Transverse colon (tissue), 4 donors: ENCODE data around the gene KCNN3.

Source experiments
- CTCF ChIP-seq, 5 experiments: fragments of 200-600 bp in 3 of 5; fragments of 450-650 bp in 2 of 5; sonication (generic) in 3 of 5; IDR thresholded peaks; 1 replicate in 2 of 5; 2 replicates in 3 of 5; pipeline ENCODE4 v1.5.1; 2016 to 2017; ENCODE audit warnings: antibody characterized with exemption in 5 of 5, inconsistent platforms in 3 of 5, mild to moderate bottlenecking in 2 of 5, moderate library complexity in 1 of 5
- EP300 ChIP-seq: sonication (generic); formaldehyde crosslinking; IDR thresholded peaks from one replicate; pipeline ENCODE4 v1.6.1; 2017; ENCODE audit warnings: antibody characterized with exemption, low read depth
- POLR2A ChIP-seq: fragments of 450-650 bp; IDR thresholded peaks from one replicate; pipeline ENCODE4 v1.6.1; 2016; ENCODE audit warnings: antibody characterized with exemption, mild to moderate bottlenecking, moderate library complexity
- POLR2AphosphoS5 ChIP-seq, 3 donors: sonication (generic); formaldehyde crosslinking; IDR thresholded peaks; one replicate each; pipeline ENCODE4 v1.6.1; 2016; ENCODE audit warnings: antibody characterized with exemption in 3 of 3

- no peak for TF ChIP-seq CTCF (IDR thresholded peaks at IDR 0.05)
- TF ChIP-seq POLR2A: no peak
- no peak for TF ChIP-seq EP300
- TF ChIP-seq POLR2AphosphoS5 (IDR thresholded peaks at IDR 0.05): no peak
Observed at GRCh38 chr1:154794608-154795007, 75.5 kb downstream of the KCNN3 start.
